Measurements from ENCODE around the gene ADGRD1. TPM values are rescaled to one million over a fixed set of nuclear protein-coding genes. Genes with fewer than 3 reads are reported as not detected.
A peak's percentile ranks its signal among the peaks of the same experiment; 100 is the strongest.

The ADGRD1 gene
- polyA plus RNA-seq, 1 donor = 13.7 TPM

GRCh38 chr12:131135786-131136538 lies 182.3 kb downstream of the ADGRD1 start:
- no peak for DNase-seq

GRCh38 chr12:131136539-131136872 lies 182.8 kb downstream of the ADGRD1 start:
- DNase-seq = no peak

GRCh38 chr12:131137009-131137835 lies 183.5 kb downstream of the ADGRD1 start:
- DNase-seq = no peak

- peak; percentile 79 for DNase-seq
Observed at GRCh38 chr12:131137836-131138637, 184.3 kb downstream of the ADGRD1 start.

- no peak for DNase-seq
Observed at GRCh38 chr12:131138638-131139362, 185.1 kb downstream of the ADGRD1 start.

GRCh38 chr12:131139363-131140068 lies 185.8 kb downstream of the ADGRD1 start:
- DNase-seq = no peak

- DNase-seq = no peak
Observed at GRCh38 chr12:131140069-131140435, 186.3 kb downstream of the ADGRD1 start.

GRCh38 chr12:131140697-131141096 lies 187.0 kb downstream of the ADGRD1 start:
- DNase-seq = no peak

GRCh38 chr12:131141514-131141913 lies 187.8 kb downstream of the ADGRD1 start:
- DNase-seq = no peak

GRCh38 chr12:131142891-131143657 lies 189.4 kb downstream of the ADGRD1 start:
- DNase-seq = no peak

GRCh38 chr12:131146173-131146675 lies 192.5 kb downstream of the ADGRD1 start:
- DNase-seq = no peak

GRCh38 chr12:131147293-131147692 lies 193.6 kb downstream of the ADGRD1 start:
- DNase-seq = no peak

- DNase-seq = no peak
Observed at GRCh38 chr12:131147894-131148293, 194.2 kb downstream of the ADGRD1 start.

- no peak for DNase-seq
Observed at GRCh38 chr12:131151558-131152345, 198.0 kb downstream of the ADGRD1 start.

GRCh38 chr12:131152587-131152986 lies 198.9 kb downstream of the ADGRD1 start:
- no peak for DNase-seq

GRCh38 chr12:131153016-131153415 lies 199.3 kb downstream of the ADGRD1 start:
- DNase-seq = no peak

GRCh38 chr12:131153956-131154355 lies 200.2 kb downstream of the ADGRD1 start:
- DNase-seq = no peak

GRCh38 chr12:131155131-131155530 lies 201.4 kb downstream of the ADGRD1 start:
- DNase-seq = no peak

- no peak for DNase-seq
Observed at GRCh38 chr12:131157743-131158142, 204.0 kb downstream of the ADGRD1 start.
